Tibial nerve (tissue), 4 donors: ENCODE measurements around the gene TIMM23.

Experiments used
- CTCF ChIP-seq, 5 experiments: fragments of 200-600 bp in 3 of 5; fragments of 450-650 bp in 2 of 5; sonication (generic) in 3 of 5; IDR thresholded peaks; one replicate each; pipeline ENCODE4 v1.5.1; 2016 to 2019; ENCODE audit warnings: antibody characterized with exemption in 5 of 5, mild to moderate bottlenecking in 3 of 5, moderate library complexity in 2 of 5
- EP300 ChIP-seq, 2 donors: sonication (generic); formaldehyde crosslinking; IDR thresholded peaks; one replicate each; pipeline ENCODE4 v1.6.1; 2017; ENCODE audit warnings: antibody characterized with exemption in 2 of 2, mild to moderate bottlenecking in 1 of 2
- POLR2A ChIP-seq, 2 donors: fragments of 450-650 bp; IDR thresholded peaks; one replicate each; pipeline ENCODE4 v1.6.1; 2017; ENCODE audit warnings: antibody characterized with exemption in 2 of 2, mild to moderate bottlenecking in 2 of 2, moderate library complexity in 2 of 2

DNA sequence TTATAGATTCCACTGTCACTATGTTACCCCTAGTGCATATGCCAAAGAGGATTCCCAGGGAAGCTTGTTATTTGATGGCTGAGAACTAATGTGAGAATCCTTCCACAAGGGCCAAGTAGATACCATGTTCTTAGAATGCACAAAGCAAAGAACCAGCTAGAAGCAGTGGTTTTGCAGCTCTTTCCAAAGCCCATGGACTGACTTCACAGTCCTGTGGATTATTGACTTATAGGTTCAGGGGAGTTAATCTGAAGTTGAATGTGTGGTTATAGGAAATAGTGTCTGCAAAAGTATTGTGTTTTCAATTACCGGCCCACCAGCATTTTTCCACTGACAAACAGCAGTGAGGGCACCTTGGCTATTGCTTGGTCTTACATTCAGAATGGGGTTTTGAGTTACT is 28.2 kb downstream of the TIMM23 start:
- TF ChIP-seq CTCF (IDR thresholded peaks at IDR 0.05) (no peak), POLR2A (IDR thresholded peaks at IDR 0.05) (no peak), EP300 (IDR thresholded peaks at IDR 0.05) (no peak)
